Stimulated activated CD4-positive, alpha-beta T cell treated with anti-CD3 and anti-CD28 coated beads, Interleukin-12 subunit alpha, Interleukin-12 subunit beta, amount 100 ng/mL, for 24 hours (primary cell): ENCODE data around the gene ZNF333.
"Not testable (repeated sequence)": the region's sequence is repeated elsewhere in the genome, so short reads cannot be mapped to it uniquely, and the experiment has no call there.

ENCODE experiments used
- DNase-seq, 2 experiments: peaks; one replicate each; pipeline ENCODE4 v3.0.0-alpha.2; 2020; ENCODE audit warnings: low read depth in 2 of 2

The ZNF333 gene

DNA sequence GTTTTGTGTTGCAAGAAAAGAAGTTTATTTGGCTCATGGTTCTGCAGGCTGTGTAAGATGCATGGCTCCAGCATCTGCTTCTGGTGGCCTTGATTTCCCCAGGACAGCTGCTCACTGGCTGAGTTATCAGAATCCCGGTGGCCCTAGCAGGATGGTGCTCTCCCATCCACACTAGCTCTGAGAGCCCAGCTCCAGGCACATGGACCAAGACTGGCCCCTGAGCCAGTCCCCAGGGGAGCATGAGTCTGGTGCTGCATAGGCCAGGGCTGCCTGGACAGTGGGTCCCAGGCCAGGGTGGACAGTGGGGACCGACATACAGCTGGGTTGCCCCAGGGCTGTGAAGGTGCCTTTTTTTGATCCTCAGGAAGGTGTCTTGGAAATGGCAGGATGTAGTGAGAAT is 78.2 kb downstream of the ZNF333 start:
- DNase-seq: no peak

DNA sequence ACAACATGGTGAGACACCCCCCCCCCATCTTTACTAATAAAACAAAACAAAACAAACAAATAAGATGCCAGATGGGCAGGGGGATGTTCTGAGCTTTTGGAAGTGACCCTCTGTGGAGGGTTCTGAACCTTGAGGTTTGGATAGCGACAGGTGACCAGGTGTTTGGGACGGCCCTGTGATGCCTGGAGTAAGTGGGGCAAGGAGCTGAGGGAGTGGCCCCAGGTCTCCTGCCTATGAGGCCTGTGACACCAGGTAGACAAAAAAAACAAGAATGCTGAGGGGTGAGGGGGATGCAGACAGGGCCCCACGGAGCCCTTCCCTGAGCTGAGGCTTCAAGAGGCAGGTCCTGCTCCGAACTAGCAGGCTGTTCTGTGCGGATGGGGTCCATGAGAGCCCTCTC is 79.4 kb downstream of the ZNF333 start:
- no peak for DNase-seq

- DNase-seq: no peak
These were observed 80.3 kb downstream of the ZNF333 start for GRCh38 chr19:14770136-14770535.

DNA sequence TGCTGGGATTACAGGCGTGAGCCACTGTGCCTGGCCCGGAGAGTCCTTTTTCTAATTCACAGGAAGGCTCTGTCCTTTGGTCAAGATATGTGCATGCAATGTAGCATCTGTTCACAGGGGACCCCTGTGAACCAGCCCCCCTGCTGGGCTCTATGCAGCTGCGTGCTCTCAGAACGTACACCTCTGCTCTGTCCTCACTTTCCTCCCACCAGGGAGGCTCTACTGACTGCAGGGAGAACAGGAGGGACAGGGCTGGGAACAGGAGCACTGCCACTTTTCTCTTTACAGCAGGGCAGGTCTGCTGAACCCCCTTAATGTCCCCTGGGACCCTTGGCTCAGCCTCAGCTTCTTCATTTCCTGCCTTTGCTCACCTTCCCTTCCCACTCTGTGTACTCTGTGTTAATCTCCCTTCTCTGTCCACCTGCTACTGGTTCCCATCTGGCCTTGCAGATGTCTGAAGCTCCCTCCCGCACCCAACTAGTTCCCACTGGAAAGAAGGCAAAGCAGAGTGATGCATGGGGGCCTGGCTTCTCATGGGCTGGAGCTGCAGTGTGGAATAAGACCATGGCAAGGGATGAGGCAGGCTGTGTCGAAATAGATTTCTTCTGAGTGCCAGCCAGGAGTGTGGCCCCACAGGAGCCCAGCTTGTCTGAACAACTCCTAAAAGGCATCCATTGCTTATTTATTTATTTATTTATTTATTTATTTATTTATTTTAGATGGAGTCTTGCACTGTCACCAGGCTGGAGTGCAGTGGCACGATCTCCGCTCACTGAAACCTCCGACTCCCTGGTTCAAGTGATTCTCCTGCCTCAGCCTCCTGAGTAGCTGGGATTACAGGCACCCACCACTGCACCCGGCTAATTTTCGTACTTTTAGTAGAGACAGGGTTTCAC is 81.3 kb downstream of the ZNF333 start:
- DNase-seq: no peak

GRCh38 chr19:14772467-14772866 is 82.6 kb downstream of the ZNF333 start:
- no peak for DNase-seq

DNA sequence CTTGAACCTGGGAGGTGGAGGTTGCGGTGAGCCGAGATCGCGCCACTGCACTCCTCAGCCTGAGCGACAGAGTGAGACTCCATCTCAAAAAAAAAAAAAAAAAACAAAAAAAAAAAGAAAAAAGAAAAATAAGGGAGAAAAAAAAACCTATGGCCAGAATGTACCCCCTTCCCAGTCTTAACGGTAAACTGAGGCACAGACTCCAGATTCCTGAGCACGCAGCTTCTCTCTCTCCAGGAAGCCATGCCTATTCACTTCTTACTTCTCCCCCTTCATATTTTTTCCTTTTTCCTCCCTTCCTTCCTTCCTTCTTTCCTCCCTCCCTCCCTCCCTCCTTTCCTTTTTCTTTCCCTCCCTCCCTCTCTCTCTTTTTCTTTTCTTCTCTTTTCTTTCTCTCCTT is 83.1 kb downstream of the ZNF333 start:
- no peak for DNase-seq

DNA sequence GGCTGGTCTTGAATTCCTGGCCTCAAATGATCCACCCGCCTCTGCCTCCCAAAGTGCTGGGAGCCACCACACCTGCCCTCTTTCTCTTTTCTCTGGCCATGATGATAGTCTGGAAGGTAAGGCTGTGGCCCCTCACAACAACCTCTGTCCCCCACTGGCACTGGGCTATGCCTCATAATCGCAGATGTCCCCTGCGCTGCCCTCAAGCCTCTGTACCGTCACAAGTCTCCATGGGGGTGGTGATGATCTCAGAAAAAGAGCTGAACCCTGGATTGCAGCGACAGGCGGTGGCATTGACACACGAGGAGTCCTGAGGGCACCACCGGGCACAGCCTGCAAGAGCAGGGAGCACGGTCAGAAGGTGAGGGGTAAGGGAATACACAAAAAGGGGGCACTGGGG is 83.9 kb downstream of the ZNF333 start:
- DNase-seq: not testable (repeated sequence)

GRCh38 chr19:14774373-14774772 is 84.5 kb downstream of the ZNF333 start:
- no peak for DNase-seq

GRCh38 chr19:14775326-14775725 is 85.5 kb downstream of the ZNF333 start:
- DNase-seq: not testable (repeated sequence)

DNA sequence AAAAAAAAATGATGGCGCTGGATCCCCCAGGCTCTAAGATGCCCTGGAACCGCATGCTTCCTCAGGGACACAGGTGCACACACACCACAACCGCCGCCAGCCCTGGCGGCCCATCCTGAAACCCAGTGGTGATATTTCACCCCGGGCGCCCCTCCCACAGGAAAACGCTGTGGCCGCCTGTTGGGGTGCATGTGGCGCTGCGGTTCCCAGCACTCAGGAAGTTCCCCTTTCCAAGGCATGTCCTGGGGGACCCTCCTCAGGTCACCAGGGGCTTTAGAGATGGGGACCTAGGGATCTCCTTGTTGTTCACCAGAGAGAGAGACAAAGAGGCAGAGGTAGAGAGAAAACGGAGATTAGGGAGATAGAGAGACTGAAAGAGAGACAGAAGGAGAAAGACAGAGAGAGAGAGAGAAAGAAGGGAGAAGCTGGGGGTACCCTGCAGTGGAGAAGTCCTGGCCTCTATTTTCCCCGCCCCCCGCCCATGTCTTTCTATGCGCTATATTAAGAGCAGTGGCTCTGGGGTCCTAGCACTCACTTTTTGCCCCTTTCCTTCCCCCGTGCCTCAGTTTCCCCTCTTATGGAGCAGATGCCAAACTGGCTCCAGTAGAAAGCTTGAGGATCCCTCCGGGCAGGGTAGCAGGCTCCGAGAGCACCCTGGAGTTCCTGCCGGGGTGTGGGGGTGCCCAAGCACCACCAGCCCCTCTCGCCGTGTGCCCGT is 86.2 kb downstream of the ZNF333 start:
- no peak for DNase-seq

GRCh38 chr19:14777645-14778044 is 87.8 kb downstream of the ZNF333 start:
- DNase-seq: not testable (repeated sequence)

GRCh38 chr19:14778110-14778845 is 88.4 kb downstream of the ZNF333 start, which contains the start of gene ADGRE2:
Gene ADGRE2 (minus strand): TSS chr19:14778560. CDS start chr19:14776756, 1,804 bp downstream.
- DNase-seq: not testable (repeated sequence)

- DNase-seq: no peak
These were observed 89.3 kb downstream of the ZNF333 start for GRCh38 chr19:14779151-14779550.

DNA sequence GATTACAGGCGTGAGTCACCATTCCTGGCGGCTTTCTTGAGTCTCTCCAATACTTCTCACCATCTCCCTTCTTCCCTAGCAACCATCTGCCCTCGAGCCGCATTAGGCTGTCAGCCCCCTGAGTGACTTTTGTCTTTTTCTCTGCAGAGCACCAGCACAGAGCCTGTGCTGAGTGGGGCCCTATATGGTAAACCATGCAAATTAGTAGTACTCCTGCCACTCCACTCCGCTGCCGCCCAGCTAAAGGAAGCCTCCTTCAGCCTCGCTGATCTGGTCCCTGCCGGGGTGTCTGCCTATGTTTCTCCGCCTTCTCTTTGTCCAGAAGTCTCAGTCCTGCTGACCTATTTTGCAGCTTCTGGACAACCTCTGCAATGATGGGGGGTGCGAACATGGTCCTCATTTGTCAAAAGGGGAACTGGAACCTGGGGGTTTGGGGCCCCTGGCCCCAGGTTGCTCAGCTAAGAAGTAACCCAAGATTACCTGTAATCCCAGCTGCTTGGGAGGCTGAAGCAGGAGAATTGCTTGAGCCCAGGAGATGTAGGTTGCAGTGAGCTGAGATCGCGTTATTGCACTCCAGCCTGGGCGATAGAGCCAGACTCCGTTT is 90.9 kb downstream of the ZNF333 start:
- DNase-seq: not testable (repeated sequence)

- not testable (repeated sequence) for DNase-seq
These were observed 92.1 kb downstream of the ZNF333 start for GRCh38 chr19:14781713-14782536.

DNA sequence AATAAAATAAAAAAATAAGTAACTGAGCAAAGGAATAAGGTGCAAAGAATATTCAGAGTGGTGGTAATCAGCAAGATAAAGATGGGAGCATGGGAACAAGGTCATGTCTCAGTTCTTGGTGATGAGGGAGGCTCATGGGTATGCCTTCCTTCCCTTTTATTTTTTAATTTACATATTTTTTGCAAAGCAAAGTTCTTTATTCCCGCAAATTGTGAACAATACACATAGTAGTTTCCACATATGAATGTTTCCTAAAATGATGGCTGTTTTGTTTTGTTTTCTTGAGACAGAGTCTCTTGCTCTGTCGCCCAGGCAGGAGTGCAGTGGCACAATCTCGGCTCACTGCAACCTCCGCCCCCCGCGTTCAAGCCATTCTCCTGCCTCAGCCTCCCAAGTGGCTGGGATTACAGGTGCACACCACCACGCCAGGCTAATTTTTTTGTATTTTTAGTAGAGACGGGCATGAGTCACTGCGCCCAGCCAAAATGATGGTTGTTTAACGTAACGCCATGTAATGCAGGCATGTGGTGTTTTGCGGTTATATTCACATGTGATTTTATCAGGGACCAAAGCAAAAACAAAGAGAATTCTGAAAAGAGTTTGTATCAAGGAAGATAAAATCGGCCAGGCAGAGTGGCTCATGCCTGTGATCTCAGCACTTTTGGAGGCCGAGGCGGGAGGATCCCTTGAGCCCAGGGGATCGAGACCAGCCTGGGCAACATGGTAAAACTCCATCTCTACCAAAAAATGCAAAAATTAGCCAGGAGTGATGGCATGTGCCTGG is 93.0 kb downstream of the ZNF333 start:
- no peak for DNase-seq
